ENCODE data around the gene FURIN.

Gene FURIN

DNA sequence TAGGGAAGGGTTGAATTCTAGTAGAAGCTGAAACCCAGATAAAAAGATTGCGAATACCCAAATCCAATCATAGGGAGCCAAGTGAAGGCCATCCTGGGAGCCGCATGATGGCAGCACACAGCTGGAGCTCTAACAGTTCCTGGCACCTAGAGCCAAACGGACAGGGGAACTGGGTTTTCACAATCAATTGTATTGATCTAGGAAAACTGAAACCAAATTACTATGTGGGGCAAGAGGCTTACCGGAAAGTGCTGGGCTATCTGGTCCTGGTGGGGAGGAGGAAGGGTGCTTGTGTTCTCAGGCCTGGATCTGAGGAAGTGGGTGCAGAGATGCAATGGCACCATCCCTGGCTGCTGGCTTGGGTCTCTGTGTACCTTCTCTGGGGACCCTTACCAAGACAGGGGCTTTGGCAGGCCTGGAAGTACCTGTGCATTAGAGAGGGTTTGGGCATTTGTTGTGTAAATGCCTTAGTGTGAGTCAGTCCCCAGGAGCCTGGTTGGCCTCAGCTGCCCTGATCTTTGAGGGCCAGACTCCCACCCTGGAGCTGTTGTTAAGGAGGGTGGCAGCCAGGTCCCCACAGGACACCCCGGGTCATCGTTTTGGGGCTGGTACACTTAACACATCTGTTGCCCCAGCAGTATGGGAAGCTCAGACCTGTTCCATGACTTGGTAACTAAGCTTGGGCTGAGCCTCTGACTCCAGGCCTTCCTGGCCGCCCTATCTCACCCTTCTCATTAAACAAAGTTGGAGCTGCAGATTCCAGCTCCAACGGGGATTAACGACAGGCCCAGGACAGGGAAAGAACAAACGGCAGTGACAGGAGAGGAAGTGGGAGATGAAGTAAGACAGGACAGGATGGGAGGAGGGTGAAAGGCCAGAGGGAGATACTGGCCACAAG is 8.9 kb upstream of the FURIN start:
- no peak overlapping the region for H3K4me3 ChIP-seq (ENCODE audit: low read depth, low read length)
- TF ChIP-seq, protein P1, sequence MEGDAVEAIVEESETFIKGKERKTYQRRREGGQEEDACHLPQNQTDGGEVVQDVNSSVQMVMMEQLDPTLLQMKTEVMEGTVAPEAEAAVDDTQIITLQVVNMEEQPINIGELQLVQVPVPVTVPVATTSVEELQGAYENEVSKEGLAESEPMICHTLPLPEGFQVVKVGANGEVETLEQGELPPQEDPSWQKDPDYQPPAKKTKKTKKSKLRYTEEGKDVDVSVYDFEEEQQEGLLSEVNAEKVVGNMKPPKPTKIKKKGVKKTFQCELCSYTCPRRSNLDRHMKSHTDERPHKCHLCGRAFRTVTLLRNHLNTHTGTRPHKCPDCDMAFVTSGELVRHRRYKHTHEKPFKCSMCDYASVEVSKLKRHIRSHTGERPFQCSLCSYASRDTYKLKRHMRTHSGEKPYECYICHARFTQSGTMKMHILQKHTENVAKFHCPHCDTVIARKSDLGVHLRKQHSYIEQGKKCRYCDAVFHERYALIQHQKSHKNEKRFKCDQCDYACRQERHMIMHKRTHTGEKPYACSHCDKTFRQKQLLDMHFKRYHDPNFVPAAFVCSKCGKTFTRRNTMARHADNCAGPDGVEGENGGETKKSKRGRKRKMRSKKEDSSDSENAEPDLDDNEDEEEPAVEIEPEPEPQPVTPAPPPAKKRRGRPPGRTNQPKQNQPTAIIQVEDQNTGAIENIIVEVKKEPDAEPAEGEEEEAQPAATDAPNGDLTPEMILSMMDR (IDR thresholded peaks at IDR 0.05; ENCODE audit: low read depth, low read length), result no peak

GRCh38 chr15:90860450-90860849 is 7.9 kb upstream of the FURIN start:
- TF ChIP-seq, protein P1 (IDR thresholded peaks at IDR 0.05; ENCODE audit: low read depth, low read length), result no peak

DNA sequence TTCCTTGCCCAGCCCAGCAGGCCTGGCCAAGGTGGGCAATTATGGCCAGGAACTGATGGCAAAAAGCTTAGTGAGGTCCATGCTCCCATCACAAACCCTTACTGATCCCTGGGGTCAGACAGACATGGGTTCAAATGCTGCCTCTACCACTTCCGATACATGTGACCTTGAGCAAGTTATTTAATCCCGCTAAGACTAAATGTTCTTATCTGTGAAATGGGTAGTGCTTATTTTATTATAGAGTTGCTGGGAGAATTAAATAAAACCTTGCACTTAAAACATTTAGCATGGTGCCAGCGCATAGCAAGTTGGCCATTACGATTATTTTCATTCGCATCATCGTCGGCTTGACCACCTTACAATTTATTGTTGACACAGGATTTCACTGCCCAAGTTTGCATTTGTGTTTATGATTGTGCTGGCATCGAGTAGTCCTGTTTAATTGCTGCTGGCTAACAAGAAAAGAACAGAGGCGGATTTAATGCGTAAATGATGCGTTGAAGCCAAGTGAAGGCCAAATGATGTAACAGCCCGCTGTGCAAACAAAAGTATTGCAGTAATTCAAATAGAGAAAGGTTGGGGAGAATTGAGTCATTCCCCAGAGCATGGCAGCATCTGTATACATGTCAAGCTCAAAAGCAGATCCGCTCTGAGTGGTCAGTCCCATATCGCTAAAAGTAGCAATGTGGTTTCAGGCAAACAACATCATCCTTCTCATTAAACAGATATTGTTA is 7.3 kb upstream of the FURIN start:
- TF ChIP-seq, protein P1 (IDR thresholded peaks at IDR 0.05; ENCODE audit: low read depth, low read length), result no peak
- H3K4me3 ChIP-seq (ENCODE audit: low read depth, low read length), result no peak overlapping the region

More at GRCh38 chr15:90860450-90860849, 7.9 kb upstream of the FURIN start:
- no peak overlapping the region for H3K4me3 ChIP-seq (ENCODE audit: low read depth, low read length)

DNA sequence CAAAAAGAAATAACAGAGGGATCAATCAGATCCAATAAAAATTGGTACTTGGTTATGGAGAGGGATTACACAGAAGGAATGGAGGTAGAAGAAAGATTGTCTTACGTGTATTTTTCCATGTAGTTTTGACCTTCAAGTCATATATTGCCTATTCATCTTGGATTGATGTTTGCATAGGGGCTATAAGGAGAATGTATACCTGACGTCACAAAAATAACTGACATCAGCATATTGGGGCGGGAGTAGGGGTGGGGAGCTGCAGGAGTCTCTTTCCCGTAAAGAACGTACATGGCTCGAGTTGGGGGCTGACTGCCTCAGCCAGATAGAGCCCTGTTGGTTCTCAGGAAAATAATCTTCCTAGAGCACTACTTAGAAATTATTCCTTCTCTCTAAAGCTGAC is 5.9 kb upstream of the FURIN start:
- H3K4me3 ChIP-seq (ENCODE audit: low read depth, low read length), result no peak overlapping the region
- TF ChIP-seq, protein P1 (IDR thresholded peaks at IDR 0.05; ENCODE audit: low read depth, low read length), result no peak

DNA sequence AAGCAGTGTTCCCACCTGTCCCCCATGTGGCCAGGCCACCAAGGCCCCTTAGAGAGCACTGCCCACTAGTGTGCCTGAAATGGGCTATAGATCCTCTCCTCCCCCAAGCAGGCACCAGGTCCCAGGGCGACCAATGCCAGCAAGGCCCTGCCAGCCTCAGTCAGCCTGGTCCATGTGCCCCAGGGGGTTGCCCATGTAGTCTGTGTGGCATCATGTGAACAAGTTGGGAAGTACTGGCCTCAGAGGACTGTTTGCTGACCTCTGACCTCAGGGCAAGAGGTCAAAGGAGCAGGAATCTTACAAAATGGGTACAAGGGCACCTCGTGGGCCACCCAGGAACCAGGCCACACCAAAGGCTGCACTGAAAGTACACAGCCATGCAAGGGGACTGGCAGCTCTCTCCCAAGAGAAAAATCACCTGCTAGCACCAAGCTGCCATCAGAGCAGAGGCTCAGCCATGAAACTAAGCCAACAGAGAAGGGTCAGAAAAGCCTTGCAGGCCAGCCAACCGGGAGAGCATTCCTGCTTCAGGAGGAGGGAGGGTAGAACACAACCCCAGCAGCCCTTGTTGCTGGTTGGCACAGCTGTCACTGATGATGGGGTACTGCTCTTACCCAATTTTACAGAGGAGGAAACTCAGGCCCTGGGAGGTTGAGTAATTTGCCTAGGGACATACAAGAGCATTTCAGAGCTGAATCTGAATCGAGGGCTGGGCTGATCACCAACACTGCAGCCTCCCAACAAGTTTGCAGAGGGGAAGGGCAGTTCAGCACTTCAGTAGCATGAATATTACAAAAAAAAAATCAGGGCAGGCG is 5.2 kb upstream of the FURIN start:
- H3K4me3 ChIP-seq (ENCODE audit: low read depth, low read length), result no peak overlapping the region
- TF ChIP-seq, protein P1 (IDR thresholded peaks at IDR 0.05; ENCODE audit: low read depth, low read length), result no peak

DNA sequence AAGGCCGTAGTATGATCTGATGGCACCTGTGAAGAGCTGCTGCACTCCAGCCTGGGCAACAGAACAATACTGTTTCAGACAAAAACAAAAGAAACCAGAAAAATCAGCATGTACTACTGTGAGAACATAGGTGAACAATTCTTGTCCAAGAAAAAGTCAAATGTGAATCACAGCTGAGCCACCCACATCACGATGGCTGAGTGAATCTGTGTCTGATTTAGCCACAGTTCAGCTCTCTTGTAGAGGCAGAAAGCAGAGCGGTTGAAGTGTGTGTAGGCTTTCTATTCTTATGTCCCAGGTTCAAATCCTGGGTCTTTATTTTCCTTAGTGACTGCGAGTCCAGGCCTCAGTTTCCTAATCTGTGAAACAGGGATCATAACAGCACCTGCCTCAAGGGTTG is 4.4 kb upstream of the FURIN start:
- no peak overlapping the region for H3K4me3 ChIP-seq (ENCODE audit: low read depth, low read length)
- TF ChIP-seq, protein P1 (IDR thresholded peaks at IDR 0.05; ENCODE audit: low read depth, low read length), result no peak

Data from WI38 (cell line).